Neuronal stem cell (in vitro differentiated cells): ENCODE data around the gene EIF6.

ENCODE experiments used
- DNase-seq: peaks from one replicate; pipeline ENCODE4 v3.0.0-alpha.2; 2013; ENCODE audit warnings: low spot score
- H2AFZ ChIP-seq: one replicate; pipeline ENCODE4 v1.6.1; 2013; ENCODE audit warnings: mild to moderate bottlenecking, low read length, inconsistent platforms
- H2AK5ac ChIP-seq: 2 replicates; pipeline ENCODE4 v1.6.1; 2013; ENCODE audit warnings: low read depth, mild to moderate bottlenecking, inconsistent platforms, low read length, moderate library complexity, mixed read lengths
- H2BK120ac ChIP-seq: 2 replicates; pipeline ENCODE4 v1.6.1; 2013; ENCODE audit warnings: low read depth, mild to moderate bottlenecking, inconsistent platforms, low read length, moderate library complexity, mixed read lengths
- H2BK12ac ChIP-seq: one replicate; pipeline ENCODE4 v1.6.1; 2013; ENCODE audit warnings: low read length, inconsistent platforms
- H2BK15ac ChIP-seq: 2 replicates; pipeline ENCODE4 v1.6.1; 2013; ENCODE audit warnings: mild to moderate bottlenecking, low read length, inconsistent platforms, mixed read lengths
- H2BK5ac ChIP-seq: one replicate; pipeline ENCODE4 v1.6.1; 2013; ENCODE audit warnings: inconsistent platforms, mild to moderate bottlenecking, low read length, moderate library complexity
- H3K14ac ChIP-seq: one replicate; pipeline ENCODE4 v1.6.1; 2013; ENCODE audit warnings: low read length, inconsistent platforms
- H3K18ac ChIP-seq: 2 replicates; pipeline ENCODE4 v1.6.1; 2013; ENCODE audit warnings: low read length, inconsistent platforms
- H3K23ac ChIP-seq: 2 replicates; pipeline ENCODE4 v1.6.1; 2013; ENCODE audit warnings: low read depth, mild to moderate bottlenecking, mixed read lengths, low read length, inconsistent platforms; ENCODE audit not compliant: poor library complexity
- H3K27ac ChIP-seq: replicated peaks from 3 replicates; pipeline ENCODE4 v1.5.1; 2013; ENCODE audit warnings: low read length, inconsistent platforms
- H3K27me3 ChIP-seq, 3 experiments: 2 replicates each; pipeline ENCODE4 v1.6.1; 2013; ENCODE audit warnings: low read length in 3 of 3, mild to moderate bottlenecking in 2 of 3, inconsistent platforms in 1 of 3, low read depth in 1 of 3, mixed read lengths in 1 of 3, moderate library complexity in 1 of 3; ENCODE audit not compliant: control insufficient read depth in 3 of 3, insufficient read depth in 3 of 3
- H3K36me3 ChIP-seq, 2 donors: replicated peaks in 1 of 2; 2 replicates each; pipeline ENCODE4 v1.6.1; 2013; ENCODE audit warnings: low read length in 2 of 2; ENCODE audit not compliant: control insufficient read depth in 2 of 2, insufficient read depth in 2 of 2
- H3K4ac ChIP-seq: 2 replicates; pipeline ENCODE4 v1.6.1; 2013; ENCODE audit warnings: inconsistent platforms, mild to moderate bottlenecking, low read length, moderate library complexity
- H3K4me1 ChIP-seq, 2 donors: 1 replicate in 1 of 2; 2 replicates in 1 of 2; pipeline ENCODE4 v1.6.1; 2013; ENCODE audit warnings: low read length in 2 of 2, low read depth in 1 of 2; ENCODE audit not compliant: control insufficient read depth in 2 of 2, insufficient read depth in 1 of 2
- H3K4me2 ChIP-seq: one replicate; pipeline ENCODE4 v1.6.1; 2013; ENCODE audit warnings: mild to moderate bottlenecking, low read length, inconsistent platforms; ENCODE audit not compliant: insufficient read depth, poor library complexity, severe bottlenecking
- H3K4me3 ChIP-seq, 2 donors: 2 replicates each; pipeline ENCODE4 v1.5.1; 2013; ENCODE audit warnings: low read length in 2 of 2, mild to moderate bottlenecking in 2 of 2, inconsistent platforms in 1 of 2, moderate library complexity in 1 of 2
- H3K79me1 ChIP-seq: one replicate; pipeline ENCODE4 v1.6.1; 2013; ENCODE audit warnings: low read depth, mild to moderate bottlenecking, inconsistent platforms, low read length, moderate library complexity
- H3K9ac ChIP-seq: one replicate; pipeline ENCODE4 v1.6.1; 2013; ENCODE audit warnings: mild to moderate bottlenecking, low read depth, low read length, inconsistent platforms; ENCODE audit not compliant: poor library complexity
- H3K9me3 ChIP-seq, 2 donors: replicated peaks in 1 of 2; 2 replicates each; pipeline versions ENCODE3 to v1.6.1; 2013; ENCODE audit warnings: low read length in 2 of 2, mild to moderate bottlenecking in 2 of 2, inconsistent platforms in 1 of 2, low read depth in 1 of 2, mixed read lengths in 1 of 2, moderate library complexity in 1 of 2; ENCODE audit not compliant: control insufficient read depth in 2 of 2, insufficient read depth in 1 of 2
- H4K8ac ChIP-seq: one replicate; pipeline ENCODE4 v1.6.1; 2013; ENCODE audit warnings: low read depth, mild to moderate bottlenecking, inconsistent platforms, low read length, moderate library complexity
- H4K91ac ChIP-seq: one replicate; pipeline ENCODE4 v1.6.1; 2013; ENCODE audit warnings: low read length, low read depth, mild to moderate bottlenecking, inconsistent platforms; ENCODE audit not compliant: poor library complexity
- WGBS, 2 donors: extraction: QIAGEN DNeasy Blood & Tissue Kit; methylation state at CpG; one replicate each; pipeline ENCODE4 v1.1.7; 2013; ENCODE audit warnings: missing lambda C conversion rate in 2 of 2, mixed read lengths in 1 of 2; ENCODE audit not compliant: insufficient read length in 2 of 2, insufficient replicate concordance in 1 of 2; ENCODE audit errors: extremely low coverage in 2 of 2; 5-methylcytosine and 5-hydroxymethylcytosine counted together

The EIF6 gene

DNA sequence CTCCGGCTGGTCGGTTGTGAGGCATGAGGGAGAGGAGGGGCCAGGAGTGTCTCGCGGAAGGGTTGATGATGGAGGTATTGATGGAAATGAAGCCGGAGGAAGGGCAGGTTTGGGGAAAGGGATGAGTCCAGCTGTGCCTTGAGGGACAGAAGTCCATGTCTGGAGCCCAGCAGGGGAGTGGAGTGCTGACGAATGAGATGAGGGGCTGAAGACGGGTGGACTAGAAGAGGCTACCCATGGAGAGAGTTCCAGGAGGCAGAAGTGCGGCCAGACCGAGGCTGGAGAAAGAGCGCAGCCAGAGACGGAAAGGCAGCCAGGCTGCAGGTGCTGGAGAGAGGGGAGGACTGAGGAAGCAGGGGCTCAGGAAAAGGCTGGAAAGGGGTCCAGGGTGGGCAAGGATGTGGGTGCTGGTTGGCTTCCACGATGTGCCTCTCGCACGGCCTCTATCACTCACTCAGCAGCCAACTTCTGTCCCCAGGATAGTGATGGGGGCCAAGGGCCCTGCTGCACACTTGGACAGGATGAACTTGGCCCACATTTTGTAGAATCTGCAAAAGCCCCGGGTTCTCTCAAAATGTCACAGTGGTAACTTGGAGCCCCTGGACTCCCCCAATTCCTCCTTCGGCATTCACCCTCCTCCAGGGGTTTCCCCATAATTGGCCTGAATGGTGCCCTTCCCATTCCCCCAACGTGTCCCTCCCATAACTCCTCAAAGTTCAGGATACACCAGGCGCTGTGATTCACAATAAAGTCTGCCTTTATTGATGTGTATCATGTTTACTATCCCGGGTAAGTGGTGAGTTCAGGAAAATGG lies 627 bp upstream of the EIF6 start:
- Histone ChIP-seq H3K36me3 (peaks cover 7 to 26% of the 10 kb centered on the region in 2 donors), H3K18ac (peak overlapping the region; percentile 31), H3K9ac (peak overlapping the region; percentile 82), H2BK5ac (no peak overlapping the region), H2BK15ac (no peak overlapping the region), H3K27me3 (peaks cover 0 to 6% (median 0%) of the 10 kb centered on the region in 3 experiments), H3K4me2 (peak overlapping the region; percentile 66), H3K9me3 (no peaks in the 10 kb centered on the region), H3K4ac (no peak overlapping the region), H3K27ac (no peak overlapping the region), H2BK120ac (no peak overlapping the region), H4K8ac (peak overlapping the region; percentile 84), H3K4me1 (peaks cover 7 to 9% of the 10 kb centered on the region in 2 donors), H3K23ac (peak overlapping the region; percentile 87), H4K91ac (peak overlapping the region; percentile 68), H2AFZ (peak overlapping the region; percentile 87), H3K4me3 (peak overlapping the region; percentile 93 to 99), H3K79me1 (peaks cover 3% of the 10 kb centered on the region), H3K14ac (no peak overlapping the region), H2AK5ac (no peak overlapping the region), H2BK12ac (no peak overlapping the region)
- no CpG with 5 or more reads among the region's 19 CpGs for WGBS, 2 donors
- no peak for DNase-seq

DNA sequence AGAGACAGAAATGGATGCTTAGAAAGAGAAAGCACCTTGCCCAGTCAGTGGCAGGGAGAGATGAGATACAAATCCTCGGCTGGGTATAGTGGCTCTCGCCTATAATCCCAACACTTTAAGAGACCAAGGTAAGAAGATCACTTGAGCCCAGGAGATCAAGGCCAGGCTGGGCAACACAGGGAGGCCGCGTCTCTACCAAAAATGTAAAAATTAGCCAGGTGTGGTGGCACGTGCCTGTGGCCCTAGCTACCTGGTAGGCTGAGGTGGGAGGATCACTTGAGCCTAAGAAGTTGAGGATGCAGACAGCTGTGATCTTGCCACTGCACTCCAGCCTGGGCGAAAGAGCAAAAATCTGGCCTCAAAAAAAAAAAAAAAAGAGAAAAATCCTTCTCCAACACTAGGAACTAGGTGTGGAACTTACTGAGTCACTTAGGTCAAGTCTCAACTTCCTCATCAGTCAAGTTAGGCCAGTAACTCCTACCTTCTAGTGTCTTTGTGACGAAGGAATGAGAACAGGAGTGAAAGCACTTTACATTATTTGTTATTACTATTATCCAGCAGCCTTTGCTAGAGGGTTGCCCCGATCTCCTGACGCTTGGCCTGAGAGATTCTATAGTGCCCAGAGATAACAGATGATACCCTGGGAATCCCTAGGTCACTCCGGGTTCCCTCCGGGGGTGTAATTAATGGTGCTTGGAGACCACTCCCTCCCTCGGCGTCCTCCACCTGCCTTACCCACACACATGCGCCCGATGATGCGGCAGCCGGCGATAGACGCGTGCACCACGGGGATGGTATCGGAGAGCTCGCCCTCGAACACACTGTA lies 918 bp downstream of the EIF6 start:
- no peak overlapping the region for H2BK120ac ChIP-seq
- no peaks in the 10 kb centered on the region for H3K9me3 ChIP-seq
- H3K23ac ChIP-seq: peak overlapping the region; percentile 87
- peaks cover 7 to 9% of the 10 kb centered on the region in 2 donors for H3K4me1 ChIP-seq
- no peak overlapping the region for H3K27ac ChIP-seq
- H2AFZ ChIP-seq: peak overlapping the region; percentile 87
- peak overlapping the region; percentile 64 for H3K14ac ChIP-seq
- peaks cover 22 to 42% of the 10 kb centered on the region in 2 donors for H3K36me3 ChIP-seq
- H2BK12ac ChIP-seq: no peak overlapping the region
- peaks cover 3% of the 10 kb centered on the region for H3K79me1 ChIP-seq
- H2BK5ac ChIP-seq: no peak overlapping the region
- H3K18ac ChIP-seq: peak overlapping the region; percentile 65
- DNase-seq: no peak
- H4K8ac ChIP-seq: no peak overlapping the region
- H3K4me3 ChIP-seq: peak overlapping the region; percentile 93 to 99
- no CpG with 5 or more reads among the region's 24 CpGs for WGBS, 2 donors
- H4K91ac ChIP-seq: no peak overlapping the region
- no peak overlapping the region for H3K4ac ChIP-seq
- H3K27me3 ChIP-seq: no peaks in the 10 kb centered on the region
- peak overlapping the region; percentile 91 for H3K4me2 ChIP-seq
- peak overlapping the region; percentile 86 for H2AK5ac ChIP-seq
- H2BK15ac ChIP-seq: peak overlapping the region; percentile 20
- peak overlapping the region; percentile 98 for H3K9ac ChIP-seq

DNA sequence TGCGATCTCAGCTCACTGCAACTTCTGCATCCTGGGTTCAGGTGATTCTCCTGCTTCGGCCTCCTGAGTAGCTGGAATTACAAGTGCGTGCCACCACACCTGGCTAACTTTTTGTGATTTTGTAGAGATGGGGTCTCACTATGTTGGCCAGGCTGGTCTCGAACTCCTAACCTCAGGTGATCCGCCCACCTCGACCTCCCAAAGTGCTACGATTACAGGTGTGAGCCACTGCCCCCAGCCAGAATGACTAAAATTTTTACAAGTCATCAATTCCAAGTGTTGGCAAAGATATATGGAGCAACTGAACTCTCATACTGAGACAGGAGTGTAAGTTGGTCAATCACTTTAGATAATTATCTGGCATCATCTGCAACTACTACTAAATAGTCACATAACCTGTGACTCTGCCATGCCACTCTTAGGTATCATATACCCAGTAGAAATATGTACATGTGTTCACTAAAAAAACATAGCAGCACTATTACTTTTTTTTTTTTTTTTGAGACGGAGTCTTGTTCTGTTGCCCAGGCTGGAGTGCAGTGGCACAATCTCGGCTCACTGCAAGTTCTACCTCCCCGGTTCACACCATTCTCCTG lies 3.0 kb downstream of the EIF6 start:
- Histone ChIP-seq H2BK15ac (no peak overlapping the region), H2BK12ac (no peak overlapping the region)

More for the DNA sequence above, 3.0 kb downstream of the EIF6 start:
- H3K36me3 ChIP-seq: peaks cover 26 to 55% of the 10 kb centered on the region in 2 donors
- no peak overlapping the region for H2BK5ac ChIP-seq
- peaks cover 14 to 15% of the 10 kb centered on the region in 2 donors for H3K4me1 ChIP-seq
- no peaks in the 10 kb centered on the region for H3K9me3 ChIP-seq
- no peak overlapping the region for H3K4me2 ChIP-seq
- no peak overlapping the region for H3K4me3 ChIP-seq
- no peak overlapping the region for H3K27ac ChIP-seq
- H3K4ac ChIP-seq: no peak overlapping the region
- H4K8ac ChIP-seq: no peak overlapping the region
- H3K27me3 ChIP-seq: no peaks in the 10 kb centered on the region
- peaks cover 3% of the 10 kb centered on the region for H3K79me1 ChIP-seq
- no peak for DNase-seq
- no peak overlapping the region for H2BK120ac ChIP-seq
- no peak overlapping the region for H4K91ac ChIP-seq
- WGBS, 2 donors: no CpG with 5 or more reads among the region's 10 CpGs
- H3K9ac ChIP-seq: no peak overlapping the region
- H3K18ac ChIP-seq: no peak overlapping the region
- H2AFZ ChIP-seq: no peak overlapping the region
- no peak overlapping the region for H2AK5ac ChIP-seq
- no peak overlapping the region for H3K23ac ChIP-seq
- no peak overlapping the region for H3K14ac ChIP-seq
